GM12891 (cell line): ENCODE results near the gene PKD2.

Experiments
- PAX5 ChIP-seq: IDR thresholded peaks from 2 replicates; pipeline ENCODE4 v1.6.1; 2011; ENCODE audit warnings: low read length, moderate library complexity, mild to moderate bottlenecking; ENCODE audit not compliant: insufficient read depth, severe bottlenecking
- POLR2A ChIP-seq: IDR thresholded peaks from 2 replicates; pipeline ENCODE4 v1.6.1; 2011; ENCODE audit warnings: low read depth, low read length, control low read depth
- POLR2AphosphoS5 ChIP-seq: IDR thresholded peaks from 2 replicates; pipeline ENCODE4 v1.6.1; 2011; ENCODE audit warnings: low read depth, low read length, control low read depth
- POU2F2 ChIP-seq: IDR thresholded peaks from 2 replicates; pipeline ENCODE4 v1.6.1; 2011; ENCODE audit warnings: low read depth, mild to moderate bottlenecking, control low read depth, low read length, moderate library complexity
- SPI1 ChIP-seq: IDR thresholded peaks from 2 replicates; pipeline ENCODE4 v1.6.1; 2011; ENCODE audit warnings: low read depth, low read length, control low read depth
- TAF1 ChIP-seq: IDR thresholded peaks from 2 replicates; pipeline ENCODE4 v1.6.1; 2011; ENCODE audit warnings: low read depth, low read length, control low read depth

DNA sequence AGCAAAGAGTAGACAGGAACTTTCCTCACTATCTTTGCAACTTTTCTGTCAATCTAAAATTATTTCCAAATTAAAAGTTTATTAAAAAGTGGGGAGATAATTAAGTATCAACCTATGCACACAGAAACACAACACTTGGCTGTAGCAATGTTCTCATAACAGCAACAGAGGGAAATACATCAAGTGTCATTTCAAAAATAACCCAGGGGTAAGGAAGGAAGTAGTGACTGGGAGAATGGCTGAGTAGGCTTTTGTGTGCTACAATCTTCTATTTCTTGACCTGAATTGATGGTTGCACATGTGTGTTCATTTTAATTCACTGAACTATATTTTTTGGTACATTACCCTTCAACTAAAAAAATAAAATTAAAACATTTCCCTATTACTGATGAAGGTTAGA, 83.5 kb downstream of the PKD2 start:
- TF ChIP-seq TAF1 = no peak
- TF ChIP-seq POLR2A = no peak
- no peak for TF ChIP-seq SPI1
- TF ChIP-seq POLR2AphosphoS5 = no peak
- TF ChIP-seq PAX5 = no peak
- TF ChIP-seq POU2F2 = no peak
